ENCODE data around the gene RBM4.
A peak's percentile ranks its signal among the peaks of the same experiment; 100 is the strongest.

Gene RBM4

DNA sequence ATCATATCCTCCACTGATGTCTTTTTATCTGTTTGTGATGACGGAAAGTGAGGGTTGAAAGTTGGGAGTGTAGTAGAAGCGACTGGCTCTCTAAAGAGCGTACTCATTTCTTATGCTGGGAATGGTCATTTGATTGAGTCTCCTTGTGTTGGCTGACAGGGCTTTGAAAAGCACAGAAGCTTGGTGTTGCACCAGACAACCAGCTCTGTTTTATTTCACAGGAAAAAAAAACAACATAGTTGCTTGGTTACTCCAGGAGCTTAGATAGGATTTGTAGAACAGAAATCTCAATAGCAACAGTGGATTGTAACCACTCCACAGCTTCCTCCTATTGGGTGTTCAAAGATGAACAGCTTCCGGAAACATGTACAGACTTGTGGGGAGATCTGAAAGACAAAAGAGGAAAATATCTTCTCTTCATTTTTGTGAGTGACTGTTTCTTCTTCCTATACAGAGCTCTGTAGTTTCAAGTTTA lies 19.4 kb upstream of the RBM4 start:
- DNase-seq (ENCODE audit: low spot score), result no peak
- Histone ChIP-seq H3K27ac (peak overlapping the region; percentile 88 to 96), H3K4me3 (peak overlapping the region; percentile 95)
- TF ChIP-seq, protein P1, sequence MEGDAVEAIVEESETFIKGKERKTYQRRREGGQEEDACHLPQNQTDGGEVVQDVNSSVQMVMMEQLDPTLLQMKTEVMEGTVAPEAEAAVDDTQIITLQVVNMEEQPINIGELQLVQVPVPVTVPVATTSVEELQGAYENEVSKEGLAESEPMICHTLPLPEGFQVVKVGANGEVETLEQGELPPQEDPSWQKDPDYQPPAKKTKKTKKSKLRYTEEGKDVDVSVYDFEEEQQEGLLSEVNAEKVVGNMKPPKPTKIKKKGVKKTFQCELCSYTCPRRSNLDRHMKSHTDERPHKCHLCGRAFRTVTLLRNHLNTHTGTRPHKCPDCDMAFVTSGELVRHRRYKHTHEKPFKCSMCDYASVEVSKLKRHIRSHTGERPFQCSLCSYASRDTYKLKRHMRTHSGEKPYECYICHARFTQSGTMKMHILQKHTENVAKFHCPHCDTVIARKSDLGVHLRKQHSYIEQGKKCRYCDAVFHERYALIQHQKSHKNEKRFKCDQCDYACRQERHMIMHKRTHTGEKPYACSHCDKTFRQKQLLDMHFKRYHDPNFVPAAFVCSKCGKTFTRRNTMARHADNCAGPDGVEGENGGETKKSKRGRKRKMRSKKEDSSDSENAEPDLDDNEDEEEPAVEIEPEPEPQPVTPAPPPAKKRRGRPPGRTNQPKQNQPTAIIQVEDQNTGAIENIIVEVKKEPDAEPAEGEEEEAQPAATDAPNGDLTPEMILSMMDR (IDR thresholded peaks at IDR 0.05), result no peak

DNA sequence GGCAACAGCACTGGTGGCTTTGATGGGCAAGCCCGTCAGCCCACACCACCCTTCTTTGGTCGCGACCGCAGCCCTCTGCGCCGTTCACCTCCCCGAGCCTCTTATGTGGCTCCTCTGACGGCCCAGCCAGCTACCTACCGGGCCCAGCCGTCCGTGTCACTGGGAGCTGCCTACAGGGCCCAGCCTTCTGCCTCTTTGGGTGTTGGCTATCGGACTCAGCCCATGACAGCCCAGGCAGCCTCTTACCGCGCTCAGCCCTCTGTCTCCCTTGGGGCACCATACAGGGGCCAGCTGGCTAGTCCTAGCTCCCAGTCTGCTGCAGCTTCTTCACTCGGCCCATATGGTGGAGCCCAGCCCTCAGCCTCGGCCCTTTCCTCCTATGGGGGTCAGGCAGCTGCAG lies 14.1 kb upstream of the RBM4 start:
- Histone ChIP-seq H3K4me3 (no peak overlapping the region), H3K27ac (peak overlapping the region; percentile 40 to 71)
- TF ChIP-seq, protein P1 (IDR thresholded peaks at IDR 0.05), result no peak
- DNase-seq (ENCODE audit: low spot score), result no peak

DNA sequence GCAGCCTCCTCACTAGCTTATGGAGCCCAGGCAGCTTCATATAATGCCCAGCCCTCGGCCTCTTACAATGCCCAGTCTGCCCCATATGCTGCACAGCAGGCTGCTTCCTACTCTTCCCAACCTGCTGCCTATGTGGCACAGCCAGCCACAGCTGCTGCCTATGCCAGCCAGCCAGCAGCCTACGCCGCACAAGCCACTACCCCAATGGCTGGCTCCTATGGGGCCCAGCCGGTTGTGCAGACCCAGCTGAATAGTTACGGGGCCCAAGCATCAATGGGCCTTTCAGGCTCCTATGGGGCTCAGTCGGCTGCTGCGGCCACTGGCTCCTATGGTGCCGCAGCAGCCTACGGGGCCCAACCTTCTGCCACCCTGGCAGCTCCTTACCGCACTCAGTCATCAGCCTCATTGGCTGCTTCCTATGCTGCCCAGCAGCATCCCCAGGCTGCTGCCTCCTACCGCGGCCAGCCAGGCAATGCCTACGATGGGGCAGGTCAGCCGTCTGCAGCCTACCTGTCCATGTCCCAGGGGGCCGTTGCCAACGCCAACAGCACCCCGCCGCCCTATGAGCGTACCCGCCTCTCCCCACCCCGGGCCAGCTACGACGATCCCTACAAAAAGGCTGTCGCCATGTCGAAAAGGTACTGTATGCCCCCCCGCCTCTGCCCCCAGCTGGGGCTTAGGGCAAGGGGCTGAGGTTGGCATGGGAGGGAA lies 13.3 kb upstream of the RBM4 start:
- TF ChIP-seq, protein P1 (IDR thresholded peaks at IDR 0.05), result no peak
- Histone ChIP-seq H3K27ac (no peak overlapping the region), H3K4me3 (no peak overlapping the region)
- no peak for DNase-seq (ENCODE audit: low spot score)

DNA sequence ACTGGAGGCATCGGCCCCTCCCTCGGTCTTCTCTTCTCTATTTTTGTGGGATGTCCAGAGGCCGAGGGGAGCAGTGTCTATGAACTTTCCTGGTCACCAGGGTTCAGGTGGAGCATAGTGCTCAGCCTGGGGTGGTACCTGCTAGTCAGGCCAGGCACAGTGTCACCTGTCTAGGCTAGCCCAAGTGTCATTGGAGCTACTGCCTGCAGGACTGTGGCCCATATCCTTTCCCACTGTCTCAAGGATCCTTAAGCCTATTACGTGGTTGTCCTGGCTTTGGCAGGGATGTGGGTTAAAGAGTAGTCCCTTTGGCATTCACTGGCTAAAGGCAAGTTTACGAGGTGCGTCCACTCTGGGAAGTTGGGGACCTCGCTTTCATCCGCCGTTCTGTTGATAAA lies 12.8 kb upstream of the RBM4 start:
- no peak for DNase-seq (ENCODE audit: low spot score)
- no peak overlapping the region for H3K27ac ChIP-seq
- TF ChIP-seq, protein P1 (IDR thresholded peaks at IDR 0.05), result no peak
- H3K4me3 ChIP-seq, result no peak overlapping the region

DNA sequence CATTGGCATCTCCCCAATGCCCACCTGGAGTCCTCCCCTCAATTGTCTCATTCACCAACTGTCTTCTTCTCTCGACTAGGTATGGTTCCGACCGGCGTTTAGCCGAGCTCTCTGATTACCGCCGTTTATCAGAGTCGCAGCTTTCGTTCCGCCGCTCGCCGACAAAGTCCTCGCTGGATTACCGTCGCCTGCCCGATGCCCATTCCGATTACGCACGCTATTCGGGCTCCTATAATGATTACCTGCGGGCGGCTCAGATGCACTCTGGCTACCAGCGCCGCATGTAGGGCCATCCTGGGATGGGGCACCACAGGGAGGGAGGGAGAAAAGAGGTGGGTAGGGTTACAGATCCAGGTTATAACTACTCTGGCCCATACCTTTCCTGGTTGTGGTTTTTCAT lies 12.1 kb upstream of the RBM4 start:
- H3K4me3 ChIP-seq, result no peak overlapping the region
- H3K27ac ChIP-seq, result no peak overlapping the region
- TF ChIP-seq, protein P1 (IDR thresholded peaks at IDR 0.05), result no peak
- DNase-seq (ENCODE audit: low spot score), result no peak

DNA sequence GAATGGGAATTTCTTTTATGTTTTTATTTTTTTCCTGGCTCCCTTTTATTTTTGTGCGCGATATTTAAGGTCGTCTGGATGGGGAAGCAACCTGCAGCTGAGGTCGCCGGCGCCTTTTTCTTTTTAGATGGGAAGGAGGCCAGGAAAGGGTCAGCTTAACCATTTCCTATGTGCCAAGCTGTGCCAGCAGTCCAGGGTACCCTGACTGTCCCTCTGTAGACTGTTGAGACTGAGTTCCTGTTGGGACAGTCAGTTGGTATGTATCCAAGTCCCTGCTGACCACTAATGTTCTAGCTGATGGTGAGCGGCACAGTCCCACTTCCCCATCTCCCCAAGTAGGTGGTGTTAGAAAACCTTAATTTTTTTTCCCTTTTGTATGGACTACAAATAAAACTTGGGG lies 11.6 kb upstream of the RBM4 start:
- TF ChIP-seq, protein P1 (IDR thresholded peaks at IDR 0.05), result no peak
- H3K4me3 ChIP-seq, result no peak overlapping the region
- DNase-seq (ENCODE audit: low spot score), result no peak
- no peak overlapping the region for H3K27ac ChIP-seq

DNA sequence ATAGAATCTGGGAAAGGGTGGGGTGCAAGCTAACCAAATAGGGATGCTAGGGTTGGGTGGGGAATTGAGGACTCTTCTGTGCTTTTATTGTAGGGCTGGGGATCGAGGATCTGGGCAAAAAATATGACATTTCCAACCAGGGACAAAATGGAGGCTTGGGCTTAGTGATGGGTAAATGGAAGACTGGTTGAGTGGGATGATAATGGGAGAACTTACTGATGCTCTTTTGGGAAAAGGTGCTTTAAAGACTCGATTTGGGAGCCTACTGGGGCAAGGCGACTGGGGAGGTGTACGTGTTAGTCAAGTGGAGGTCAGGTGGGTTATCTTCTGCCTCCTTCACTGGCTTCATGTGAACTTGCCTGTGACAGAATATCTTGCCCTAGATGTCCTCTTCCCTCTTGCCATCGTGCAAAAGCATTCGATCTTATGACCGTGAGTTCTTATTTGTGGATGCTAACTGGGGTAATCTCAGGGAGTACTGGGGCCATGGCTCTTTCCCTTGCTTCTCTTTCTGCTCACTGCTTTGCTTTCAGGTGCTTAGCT lies 10.4 kb upstream of the RBM4 start:
- no peak for DNase-seq (ENCODE audit: low spot score)
- TF ChIP-seq, protein P1 (IDR thresholded peaks at IDR 0.05), result no peak
- Histone ChIP-seq H3K27ac (no peak overlapping the region), H3K4me3 (no peak overlapping the region)

All from coronary artery (tissue), 2 donors.